HG02938 (cell line): ENCODE results near the gene RHOB.
"Not testable (repeated sequence)": the region's sequence is repeated elsewhere in the genome, so short reads cannot be mapped to it uniquely, and the experiment has no call there.

ENCODE experiments used
- ATAC-seq: cut with Tn5 transposase; IDR thresholded peaks from one replicate; pipeline ENCODE4 v1.9.1; 2021; ENCODE audit warnings: mild to moderate bottlenecking, moderate library complexity; ENCODE audit not compliant: unreplicated experiment

RHOB gene

GRCh38 chr2:20446917-20447436, at the start of gene RHOB:
Gene RHOB (plus strand): TSS chr2:20447074. CDS start chr2:20447466, 392 bp downstream.
- peak; percentile 96 for ATAC-seq

DNA sequence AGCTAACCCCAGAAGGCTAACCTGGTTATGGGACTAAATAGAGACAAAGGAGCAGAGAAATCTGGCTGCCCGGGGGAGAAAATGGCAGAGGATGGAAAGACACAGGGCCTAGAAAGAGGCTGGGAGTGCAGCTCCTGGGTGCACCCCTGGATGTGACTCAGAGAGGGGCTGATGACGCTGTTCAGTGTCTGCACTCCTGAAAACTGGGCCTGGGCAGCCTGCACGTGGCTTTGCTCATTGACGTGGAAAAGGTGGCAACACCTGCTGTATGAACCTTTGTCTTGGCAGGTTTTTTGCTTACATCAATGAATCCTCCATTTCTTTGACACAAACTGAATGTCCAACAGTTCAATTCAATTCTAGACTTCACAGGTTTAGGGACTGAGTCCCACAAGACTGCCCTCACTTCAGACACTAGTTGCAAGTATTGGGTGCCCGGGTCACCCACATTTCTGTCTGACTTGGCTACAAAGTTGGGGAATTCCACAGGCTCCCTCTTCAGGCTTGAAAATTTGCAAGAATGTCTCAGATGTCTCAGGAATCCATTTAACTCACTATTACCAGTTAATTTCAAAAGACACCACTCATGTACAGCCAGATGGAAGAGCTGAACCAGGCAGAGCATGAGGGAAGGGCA, 48.9 kb upstream of the RHOB start:
- no peak for ATAC-seq

DNA sequence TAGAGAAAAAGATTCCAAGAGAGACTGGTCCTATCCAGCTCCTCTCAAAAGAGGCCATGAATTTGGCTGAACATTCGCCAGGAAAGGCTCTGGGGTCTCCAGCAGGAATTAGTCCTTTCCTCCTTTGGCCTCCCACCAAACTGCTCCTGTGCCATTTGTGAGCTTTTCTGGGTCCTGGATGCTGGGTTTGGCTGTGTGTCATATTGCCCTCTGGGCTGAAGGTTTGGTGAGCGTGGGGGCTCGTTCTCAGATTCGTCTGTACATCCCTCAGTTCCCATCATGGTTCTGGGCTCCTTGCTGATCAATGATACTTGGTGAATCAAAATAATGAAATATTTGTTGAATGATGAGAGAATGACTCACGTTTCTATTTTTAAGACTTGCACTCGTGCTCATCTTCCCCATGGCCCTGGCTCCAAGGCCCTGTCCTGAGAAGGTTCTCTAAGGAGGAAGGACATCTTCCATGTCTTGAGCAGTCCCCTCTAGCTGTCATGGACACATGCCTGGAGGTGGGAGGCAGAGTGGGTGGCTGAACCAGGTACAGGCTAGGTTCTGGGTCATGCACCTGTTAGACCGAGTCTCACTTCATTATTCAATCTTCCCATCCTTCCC, 47.8 kb upstream of the RHOB start:
- ATAC-seq = no peak

GRCh38 chr2:20400306-20400705, 46.6 kb upstream of the RHOB start:
- ATAC-seq = no peak

GRCh38 chr2:20400787-20401488, 45.9 kb upstream of the RHOB start:
- ATAC-seq = no peak

DNA sequence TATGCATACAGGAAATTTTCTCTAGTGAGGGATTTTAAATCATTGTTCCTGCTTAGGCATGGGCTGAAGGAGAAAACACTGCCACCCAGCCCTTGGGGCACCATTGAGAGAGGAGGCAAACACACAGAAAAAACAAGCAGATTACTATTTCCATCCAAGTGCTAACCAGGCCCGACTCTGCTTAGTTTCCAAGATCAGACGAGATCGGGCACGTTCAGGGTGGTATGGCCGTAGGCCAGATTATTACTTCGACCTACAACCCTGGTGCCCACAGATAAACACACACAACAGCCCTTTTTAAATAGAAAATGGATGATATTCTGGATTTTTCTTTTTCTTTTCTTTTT, 45.4 kb upstream of the RHOB start:
- no peak for ATAC-seq

DNA sequence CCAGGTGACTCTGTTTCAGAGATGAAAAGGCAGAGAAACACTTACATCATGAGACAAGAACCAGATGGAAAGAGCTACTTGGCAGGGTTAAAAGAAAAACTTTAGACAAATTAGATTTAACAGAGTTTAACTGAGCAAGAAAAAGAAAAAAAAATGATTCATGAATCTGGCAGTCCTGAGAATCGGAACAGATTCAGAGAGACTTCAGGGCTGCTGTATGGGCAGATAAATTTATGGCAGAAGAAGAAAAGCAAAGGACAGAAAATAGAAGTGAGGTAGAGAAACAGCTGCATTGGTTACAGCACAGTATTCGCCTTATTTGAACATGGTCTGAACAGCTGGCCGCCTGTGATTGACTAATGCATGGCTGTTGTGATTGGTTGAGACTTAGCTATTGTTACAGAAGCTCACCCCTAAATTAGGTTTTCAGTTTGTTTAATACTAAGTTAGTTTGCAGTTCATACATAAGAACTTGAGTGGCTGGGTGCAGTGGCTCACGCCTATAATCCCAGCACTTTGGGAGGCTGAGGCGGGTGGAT, 43.0 kb upstream of the RHOB start:
- no peak for ATAC-seq

- no peak for ATAC-seq
These were observed 41.9 kb upstream of the RHOB start for GRCh38 chr2:20404950-20405349.

GRCh38 chr2:20409039-20409438, 37.8 kb upstream of the RHOB start:
- ATAC-seq = no peak

DNA sequence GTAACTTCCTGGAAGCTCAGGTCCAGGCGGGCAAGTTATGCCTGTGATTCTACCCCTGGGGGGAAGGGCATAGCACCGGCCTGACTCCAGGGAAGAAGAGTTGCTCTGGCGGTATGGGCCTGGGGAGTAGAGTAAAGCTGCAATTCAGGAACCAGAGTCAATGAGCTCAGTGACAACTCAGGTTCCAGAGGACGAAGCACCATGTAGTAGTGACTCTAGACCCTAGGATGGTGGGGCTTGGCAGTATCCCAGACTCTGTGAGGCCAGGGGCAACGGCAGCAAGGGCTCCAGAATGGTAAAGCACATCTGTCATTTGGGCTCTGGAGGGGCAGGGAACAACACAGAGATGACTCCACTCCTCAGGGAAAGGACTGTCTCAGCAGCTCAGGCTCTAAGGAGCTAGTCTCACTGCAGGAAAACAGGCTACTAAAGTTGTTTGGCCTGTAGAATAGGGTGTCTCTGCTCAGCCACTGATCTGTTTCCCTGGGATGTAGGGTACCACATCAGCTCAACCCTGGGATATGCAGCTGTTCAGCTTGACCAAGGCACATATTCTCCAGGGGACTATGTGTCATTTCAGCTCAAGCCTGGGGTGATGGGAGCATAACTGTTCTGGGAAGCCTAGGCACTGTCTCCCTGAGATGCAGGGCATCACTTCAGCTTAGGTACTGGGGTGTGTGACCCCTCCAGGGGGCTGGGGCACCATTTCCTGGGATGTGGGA, 36.2 kb upstream of the RHOB start:
- no peak for ATAC-seq

DNA sequence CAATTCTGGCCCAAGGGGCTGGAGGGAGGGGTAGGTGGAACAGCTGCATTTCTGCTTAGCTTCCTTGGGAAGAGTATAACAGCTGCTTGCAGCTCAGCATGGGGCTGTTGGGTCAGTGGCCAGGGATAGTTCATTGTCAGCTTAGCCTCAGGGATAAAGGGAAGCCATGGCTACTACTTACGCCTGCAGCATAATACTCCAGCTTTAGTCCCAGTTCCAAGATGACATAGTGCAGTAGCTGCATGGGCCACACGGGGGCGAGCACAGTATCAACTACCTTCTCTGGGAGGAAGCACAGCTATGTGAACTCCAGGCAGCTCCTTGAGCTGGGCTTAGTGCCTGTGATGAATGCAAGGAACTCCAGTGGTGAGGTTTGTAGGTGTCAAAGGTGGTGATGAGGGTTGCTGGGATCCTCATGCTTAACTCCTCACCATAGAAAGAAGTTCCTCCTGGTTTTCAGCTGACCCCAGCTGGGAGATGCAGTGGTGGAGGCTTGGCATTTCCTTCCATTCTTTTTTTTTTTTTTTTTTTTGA, 35.4 kb upstream of the RHOB start:
- peak; percentile 100 for ATAC-seq

DNA sequence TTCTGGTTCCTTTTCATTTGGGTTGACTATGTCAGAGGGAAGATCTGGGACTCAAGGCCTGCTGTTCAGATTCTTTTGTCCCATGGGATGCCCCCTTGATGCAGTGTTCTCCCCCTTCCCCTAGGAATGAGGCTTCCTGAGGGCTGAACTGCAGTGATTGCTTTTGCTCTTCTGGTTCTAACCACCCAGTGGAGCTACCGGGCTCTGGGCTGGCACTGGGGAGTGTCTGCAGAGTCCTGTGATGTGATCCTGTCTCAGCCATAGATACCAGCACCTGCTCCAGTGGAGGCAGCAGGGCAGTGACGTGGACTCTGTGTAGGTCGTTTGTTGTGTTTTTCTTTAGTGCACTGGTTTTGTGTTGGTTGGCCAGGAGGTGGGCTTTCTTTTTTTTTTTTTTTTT, 32.1 kb upstream of the RHOB start:
- ATAC-seq = no peak

GRCh38 chr2:20415511-20415918, 31.4 kb upstream of the RHOB start:
- ATAC-seq = no peak

GRCh38 chr2:20416723-20417122, 30.2 kb upstream of the RHOB start:
- no peak for ATAC-seq

- ATAC-seq = not testable (repeated sequence)
These were observed 29.5 kb upstream of the RHOB start for GRCh38 chr2:20417230-20417821.

GRCh38 chr2:20418519-20418918, 28.4 kb upstream of the RHOB start:
- ATAC-seq = no peak

GRCh38 chr2:20419007-20419576, 27.8 kb upstream of the RHOB start:
- ATAC-seq = no peak

DNA sequence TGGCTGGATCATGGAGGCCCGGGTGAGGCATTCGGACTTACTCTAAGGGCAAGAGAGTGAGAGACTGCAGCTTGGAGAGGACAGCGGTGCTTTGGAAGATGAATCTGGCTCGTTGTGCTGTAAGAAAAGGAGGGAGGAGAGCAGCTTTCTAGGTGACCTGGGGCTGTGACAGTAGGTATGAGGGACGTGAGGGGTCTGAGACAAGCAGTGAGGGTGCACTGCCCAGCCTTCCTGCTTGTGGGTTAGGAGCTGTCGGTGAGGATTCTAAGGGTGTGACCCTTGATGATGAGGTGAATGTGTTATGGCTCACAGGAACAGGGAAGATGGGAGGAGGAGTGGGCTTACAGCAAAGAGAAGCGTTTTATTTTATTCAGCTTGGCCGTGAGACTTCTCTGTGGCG, 27.1 kb upstream of the RHOB start:
- ATAC-seq = no peak

DNA sequence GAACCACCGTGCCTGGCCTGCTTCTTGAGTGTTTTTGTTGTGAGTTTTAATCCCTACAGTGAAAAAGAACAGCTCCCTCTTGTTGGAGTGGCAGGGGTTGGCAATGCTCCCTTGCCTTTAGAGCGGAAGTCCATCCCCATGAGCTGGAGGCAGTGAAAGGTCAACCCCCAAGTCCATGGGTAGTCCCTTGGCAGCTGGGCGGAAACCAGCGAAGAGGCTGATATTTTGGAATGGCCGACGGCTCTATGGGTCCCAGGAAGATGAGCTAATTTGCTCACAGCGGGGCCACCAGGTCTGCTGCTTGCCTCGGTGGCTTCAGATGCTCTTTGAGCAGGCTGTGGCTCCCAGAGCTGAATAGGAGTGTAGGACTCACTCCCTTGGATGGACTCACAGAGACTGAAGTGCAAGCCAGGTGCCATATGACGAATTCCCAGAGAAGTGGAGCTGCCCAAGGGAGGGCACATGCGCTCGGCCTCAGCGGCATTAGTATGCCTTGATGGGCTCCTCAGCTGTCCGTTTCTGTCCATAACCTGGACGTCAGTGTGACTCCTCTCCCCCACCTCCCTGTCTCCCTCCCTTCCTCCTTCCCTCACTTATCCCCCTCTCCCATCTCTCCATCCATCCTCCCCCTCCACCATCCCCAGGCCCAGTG, 25.4 kb upstream of the RHOB start:
- no peak for ATAC-seq

DNA sequence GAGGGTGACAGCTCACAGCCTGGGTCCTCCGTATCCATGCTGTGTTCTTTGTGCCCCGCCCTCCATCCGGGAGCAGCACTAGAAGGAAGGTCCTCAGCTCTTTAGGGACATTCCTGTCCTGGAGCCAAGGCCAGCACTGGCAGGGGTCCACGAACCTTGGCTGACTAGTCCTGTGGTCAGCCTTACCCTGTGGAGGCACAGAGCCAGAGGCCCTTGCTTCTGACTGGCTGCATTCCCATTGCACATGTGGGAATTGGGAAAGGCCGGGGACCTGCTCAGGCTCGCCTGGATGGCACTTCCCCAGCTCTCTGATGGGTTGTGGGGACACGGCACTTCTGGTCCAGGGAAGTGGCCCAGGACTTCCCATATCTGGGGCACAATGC, 24.9 kb upstream of the RHOB start:
- ATAC-seq = no peak
